ENCODE measurements around the gene TMEM134.

- TF ChIP-seq POLR2AphosphoS5 (IDR thresholded peaks at IDR 0.05) = no peak
- TF ChIP-seq POLR2A (IDR thresholded peaks at IDR 0.05) = no peak
- no peak for TF ChIP-seq CTCF (IDR thresholded peaks at IDR 0.05)
Observed at GRCh38 chr11:67495234-67496005, 26.4 kb upstream of the TMEM134 start.
